T-cell (primary cell): ENCODE data around the gene ELMOD3. TPM values are rescaled to one million over a fixed set of nuclear protein-coding genes. Genes with fewer than 3 reads are reported as not detected.
"Not testable (repeated sequence)": the region's sequence is repeated elsewhere in the genome, so short reads cannot be mapped to it uniquely, and the experiment has no call there.

Experiments
- ATAC-seq, 4 experiments: fragments of 200-7000 bp in 3 of 4; fragments of 150-1000 bp in 1 of 4; cut with Tn5 transposase; replicated peaks in 1 of 4; 1 replicate in 3 of 4; 2 replicates in 1 of 4; pipeline ENCODE4 v1.10.0; 2021; ENCODE audit warnings: moderate library complexity in 3 of 4, mild to moderate bottlenecking in 2 of 4, moderate number of reproducible peaks in 1 of 4
- CTCF ChIA-PET, 2 donors: fragments of 300-600 bp; sonication (Branson Sonifier 250); formaldehyde crosslinking; loops; one replicate each; lab custom pipeline; 2022; ENCODE audit warnings: antibody characterized with exemption in 2 of 2; lab: Charles Lee
- POLR2A ChIA-PET, 2 donors: fragments of 300-600 bp; sonication (Branson Sonifier 250); formaldehyde crosslinking; loops; one replicate each; lab custom pipeline; 2022; ENCODE audit warnings: antibody characterized with exemption in 2 of 2; lab: Charles Lee
- DNase-seq, 35 experiments: peaks; one replicate each; pipeline versions ENCODE4 v3.0.0 to v3.0.0-alpha.2; 2013 to 2023
- H3K27ac ChIP-seq: one replicate; pipeline ENCODE4 v1.5.1; 2013; ENCODE audit warnings: low read length
- H3K27me3 ChIP-seq, 2 experiments: replicated peaks in 1 of 2; 1 replicate in 1 of 2; 2 replicates in 1 of 2; pipeline versions ENCODE4 v1.6.1 to v1.7.0; 2013; ENCODE audit warnings: low read length in 1 of 2, mixed read lengths in 1 of 2; ENCODE audit not compliant: control insufficient read depth in 2 of 2, insufficient read depth in 2 of 2; ENCODE audit errors: extremely low read depth in 1 of 2
- H3K36me3 ChIP-seq, 2 donors: 1 replicate in 1 of 2; 2 replicates in 1 of 2; pipeline versions ENCODE4 v1.6.1 to v1.7.0; 2013; ENCODE audit warnings: low read length in 1 of 2; ENCODE audit not compliant: control insufficient read depth in 2 of 2, insufficient read depth in 1 of 2; ENCODE audit errors: extremely low read depth in 1 of 2
- H3K4me1 ChIP-seq, 2 experiments: 1 replicate in 1 of 2; 2 replicates in 1 of 2; pipeline versions ENCODE4 v1.6.1 to v1.7.0; 2013; ENCODE audit warnings: low read length in 2 of 2, mixed read lengths in 1 of 2; ENCODE audit not compliant: insufficient read depth in 2 of 2, control insufficient read depth in 1 of 2; ENCODE audit errors: extremely low read depth in 1 of 2
- H3K4me3 ChIP-seq, 2 donors: 1 replicate in 1 of 2; 2 replicates in 1 of 2; pipeline versions ENCODE4 v1.5.1 to v1.7.0; 2013; ENCODE audit warnings: mild to moderate bottlenecking in 2 of 2, low read length in 1 of 2, moderate library complexity in 1 of 2; ENCODE audit not compliant: control insufficient read depth in 1 of 2; ENCODE audit errors: extremely low read depth in 1 of 2
- H3K9me3 ChIP-seq: 2 replicates; pipeline ENCODE4 v1.7.0; 2013
- H3K27ac Mint-ChIP-seq, 2 donors: one replicate each; pipeline ENCODE4 v1.8.0; 2020 to 2021; ENCODE audit warnings: mild to moderate bottlenecking in 2 of 2, mixed read lengths in 2 of 2
- H3K27me3 Mint-ChIP-seq, 2 donors: one replicate each; pipeline ENCODE4 v1.8.0; 2021 to 2022; ENCODE audit warnings: mixed read lengths in 2 of 2
- H3K36me3 Mint-ChIP-seq: one replicate; pipeline ENCODE4 v1.8.0; 2021; ENCODE audit warnings: mixed read lengths
- H3K4me1 Mint-ChIP-seq, 3 donors: one replicate each; pipeline ENCODE4 v1.8.0; 2020 to 2022; ENCODE audit warnings: mixed read lengths in 3 of 3, mild to moderate bottlenecking in 1 of 3
- H3K4me3 Mint-ChIP-seq, 3 donors: one replicate each; pipeline ENCODE4 v1.8.0; 2020 to 2022; ENCODE audit warnings: mild to moderate bottlenecking in 3 of 3, mixed read lengths in 3 of 3, moderate library complexity in 3 of 3
- H3K9me3 Mint-ChIP-seq, 3 donors: one replicate each; pipeline ENCODE4 v1.8.0; 2020 to 2022; ENCODE audit warnings: mixed read lengths in 3 of 3
- WGBS: methylation state at CpG from one replicate; pipeline ENCODE4 v1.1.5; 2013; ENCODE audit warnings: missing lambda C conversion rate; ENCODE audit not compliant: insufficient coverage; 5-methylcytosine and 5-hydroxymethylcytosine counted together
- total RNA-seq, 35 experiments: library from RNA in 6 of 35; stranded (reverse) in 6 of 35; fragments of 120-200 nt in 1 of 35; gene quantifications; one replicate each; pipeline versions ENCODE4 v1.2.1 to v1.2.4 and lab custom pipeline; 2013 to 2026

The ELMOD3 gene
- total RNA-seq, 5 donors from 2014 or later (not counting 1 experiment from before 2014, with no cell fraction given), result 18.8 to 30.9 (median 25.2) TPM

GRCh38 chr2:85376291-85377065, 21.9 kb downstream of the ELMOD3 start:
- no peaks in the 10 kb centered on the region for H3K4me1 Mint-ChIP-seq
- Histone ChIP-seq H3K4me3 (no peak overlapping the region), H3K36me3 (peaks cover 0 to 28% of the 10 kb centered on the region in 2 donors), H3K9me3 (no peaks in the 10 kb centered on the region), H3K27ac (no peak overlapping the region), H3K27me3 (no peaks in the 10 kb centered on the region), H3K4me1 (no peaks in the 10 kb centered on the region)
- 95% methylated on average over 5 of the region's 5 CpGs for WGBS
- peaks cover 0 to 6% (median 0%) of the 10 kb centered on the region in 3 donors for H3K9me3 Mint-ChIP-seq
- peaks cover 63% of the 10 kb centered on the region for H3K36me3 Mint-ChIP-seq
- ChIA-PET CTCF (interaction anchor here in 1 of 2 donors (0.7 kb wide), 1 partner anchor 381 kb away, joined by 7 read pairs; no protein-coding TSS in a partner anchor), POLR2A (no interaction called here)
- no peak overlapping the region for H3K27ac Mint-ChIP-seq
- no peak for DNase-seq
- H3K4me3 Mint-ChIP-seq, result no peak overlapping the region
- H3K27me3 Mint-ChIP-seq, result no peaks in the 10 kb centered on the region
- no peak for ATAC-seq

DNA sequence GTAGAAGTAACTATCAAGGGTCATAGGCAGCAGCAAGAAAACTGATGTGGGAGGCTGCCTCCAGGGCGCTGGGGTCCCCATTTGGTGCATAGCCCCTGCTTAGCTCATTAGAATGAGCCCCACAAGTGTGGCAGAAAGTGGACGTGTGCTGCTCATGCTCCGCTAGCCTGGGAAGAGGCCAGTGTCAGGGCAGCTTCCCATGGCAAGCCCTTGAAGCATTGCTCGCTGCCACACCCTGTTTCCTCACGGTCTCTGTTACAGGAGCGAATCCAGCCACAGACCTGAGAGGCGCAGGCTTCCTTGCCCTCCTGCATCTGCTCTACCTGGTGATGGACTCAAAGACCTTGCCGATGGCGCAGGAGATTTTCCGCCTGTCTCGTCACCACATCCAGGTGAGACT, 22.5 kb downstream of the ELMOD3 start:
- Mint-ChIP-seq H3K9me3 (peaks cover 0 to 6% (median 0%) of the 10 kb centered on the region in 3 donors), H3K4me3 (no peak overlapping the region), H3K27ac (no peak overlapping the region), H3K36me3 (peaks cover 65% of the 10 kb centered on the region), H3K4me1 (no peaks in the 10 kb centered on the region), H3K27me3 (no peaks in the 10 kb centered on the region)
- ATAC-seq (no peak), DNase-seq (no peak)
- POLR2A ChIA-PET, result no interaction called here
- Histone ChIP-seq H3K4me1 (no peaks in the 10 kb centered on the region), H3K4me3 (no peak overlapping the region), H3K27me3 (no peaks in the 10 kb centered on the region), H3K27ac (no peak overlapping the region), H3K36me3 (peaks cover 0 to 27% of the 10 kb centered on the region in 2 donors), H3K9me3 (no peaks in the 10 kb centered on the region)
- CTCF ChIA-PET, result interaction anchor here in 1 of 2 donors (0.7 kb wide), 1 partner anchor 381 kb away, joined by 7 read pairs; no protein-coding TSS in a partner anchor
- 95% methylated on average over 11 of the region's 11 CpGs for WGBS

DNA sequence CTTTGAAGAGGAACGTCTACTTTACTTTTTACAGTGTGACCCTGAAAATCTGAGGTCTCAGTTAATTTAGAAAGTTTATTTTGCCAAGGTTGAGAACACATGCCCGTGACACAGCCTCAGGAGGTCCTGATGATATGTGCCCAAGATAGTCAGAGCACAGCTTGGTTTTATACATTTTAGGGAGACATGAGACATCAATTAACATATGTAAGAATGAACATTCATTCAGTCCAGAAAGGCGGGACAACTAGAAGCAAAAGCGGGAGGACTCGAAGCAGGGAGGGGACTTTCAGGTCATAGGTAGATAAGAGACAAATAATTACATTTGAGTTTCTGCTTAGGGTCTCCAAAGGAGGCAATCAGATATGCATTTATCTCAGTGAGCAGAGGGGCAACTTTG, 23.7 kb downstream of the ELMOD3 start:
- Histone ChIP-seq H3K9me3 (no peaks in the 10 kb centered on the region), H3K27ac (no peak overlapping the region), H3K4me3 (no peak overlapping the region), H3K27me3 (no peaks in the 10 kb centered on the region), H3K4me1 (no peaks in the 10 kb centered on the region), H3K36me3 (peaks cover 0 to 27% of the 10 kb centered on the region in 2 donors)
- no peaks in the 10 kb centered on the region for H3K27me3 Mint-ChIP-seq
- H3K4me3 Mint-ChIP-seq, result no peak overlapping the region
- H3K4me1 Mint-ChIP-seq, result no peaks in the 10 kb centered on the region
- DNase-seq (no peak), ATAC-seq (no peak)
- ChIA-PET CTCF (no interaction called here), POLR2A (interaction anchor here in 1 of 2 donors (0.6 kb wide), 1 partner anchor 65 kb away, joined by 4 read pairs; no protein-coding TSS in a partner anchor)
- peaks cover 67% of the 10 kb centered on the region for H3K36me3 Mint-ChIP-seq
- H3K27ac Mint-ChIP-seq, result no peak overlapping the region
- no CpG with 5 or more reads among the region's 5 CpGs for WGBS
- peaks cover 0 to 6% (median 0%) of the 10 kb centered on the region in 3 donors for H3K9me3 Mint-ChIP-seq

GRCh38 chr2:85380048-85380447, 25.5 kb downstream of the ELMOD3 start:
- H3K4me1 Mint-ChIP-seq, result no peaks in the 10 kb centered on the region
- CTCF ChIA-PET, result no interaction called here
- peaks cover 0 to 6% (median 0%) of the 10 kb centered on the region in 3 donors for H3K9me3 Mint-ChIP-seq
- Histone ChIP-seq H3K27me3 (no peaks in the 10 kb centered on the region), H3K9me3 (no peaks in the 10 kb centered on the region), H3K4me1 (no peaks in the 10 kb centered on the region), H3K4me3 (no peak overlapping the region), H3K36me3 (peaks cover 0 to 43% of the 10 kb centered on the region in 2 donors), H3K27ac (no peak overlapping the region)
- ATAC-seq (no peak), DNase-seq (no peak)
- H3K36me3 Mint-ChIP-seq, result peaks cover 70% of the 10 kb centered on the region
- WGBS, result 100% methylated on average over 1 of the region's 1 CpG
- no peaks in the 10 kb centered on the region for H3K27me3 Mint-ChIP-seq
- POLR2A ChIA-PET, result no interaction called here
- H3K27ac Mint-ChIP-seq, result no peak overlapping the region
- H3K4me3 Mint-ChIP-seq, result no peak overlapping the region

- H3K27me3 ChIP-seq, H3K9me3 Mint-ChIP-seq, POLR2A ChIA-PET, H3K27ac Mint-ChIP-seq, DNase-seq, H3K4me1 ChIP-seq, H3K4me3 ChIP-seq, H3K9me3 ChIP-seq, ATAC-seq, H3K27ac ChIP-seq, H3K27me3 Mint-ChIP-seq, H3K4me3 Mint-ChIP-seq, H3K4me1 Mint-ChIP-seq: not testable (repeated sequence)
- H3K36me3 ChIP-seq, result peaks cover 0 to 37% of the 10 kb centered on the region in 2 donors
- WGBS, result no CpG with 5 or more reads among the region's 5 CpGs
- CTCF ChIA-PET, result interaction anchor here (0.5 to 0.7 kb wide), 3 partner anchors 18 to 456 kb away, joined by 3 to 6 read pairs (median 4); no protein-coding TSS in a partner anchor
- H3K36me3 Mint-ChIP-seq, result peaks cover 47% of the 10 kb centered on the region
Observed at GRCh38 chr2:85383151-85383550, 28.6 kb downstream of the ELMOD3 start.

- ATAC-seq (no peak), DNase-seq (no peak)
- H3K27ac ChIP-seq, result no peak overlapping the region
- Mint-ChIP-seq H3K9me3 (peaks cover 0 to 6% (median 0%) of the 10 kb centered on the region in 3 donors), H3K27ac (peak overlapping the region in 1 of 2 donors; percentile 58), H3K27me3 (no peaks in the 10 kb centered on the region), H3K4me3 (no peak overlapping the region), H3K4me1 (no peaks in the 10 kb centered on the region), H3K36me3 (peaks cover 40% of the 10 kb centered on the region)
- no peak overlapping the region for H3K4me3 ChIP-seq
- peaks cover 0 to 39% of the 10 kb centered on the region in 2 donors for H3K36me3 ChIP-seq
- no peaks in the 10 kb centered on the region for H3K9me3 ChIP-seq
- 88% methylated on average over 3 of the region's 4 CpGs for WGBS
- H3K27me3 ChIP-seq, result no peaks in the 10 kb centered on the region
- CTCF ChIA-PET, result interaction anchor here in 1 of 2 donors (0.5 kb wide), 1 partner anchor 17 kb away, joined by 6 read pairs; no protein-coding TSS in a partner anchor
- POLR2A ChIA-PET, result no interaction called here
- H3K4me1 ChIP-seq, result no peaks in the 10 kb centered on the region
Observed at GRCh38 chr2:85383850-85384249, 29.3 kb downstream of the ELMOD3 start.
